HepG2 (cell line): ENCODE results near the gene ELMOD3. TPM values are rescaled to one million over a fixed set of nuclear protein-coding genes. Genes with fewer than 3 reads are reported as not detected.

Experiments used
- DRAP1 ChIP-seq: IDR thresholded peaks from 2 replicates; pipeline ENCODE4 v1.6.1; 2016; ENCODE audit warnings: missing genetic modification reagents, missing compliant biosample characterization
- FOXO4 ChIP-seq: sonication (generic); formaldehyde crosslinking; conservative IDR thresholded peaks from 2 replicates; pipeline ENCODE4 v1.8.1; 2023; ENCODE audit warnings: missing genetic modification reagents
- MBNL3 ChIP-seq: fragments of 250-450 bp; sonication (Bioruptor Pico); conservative IDR thresholded peaks from 2 replicates; pipeline ENCODE4 v1.8.0; 2022; ENCODE audit warnings: mild to moderate bottlenecking, inconsistent platforms
- NRL ChIP-seq: sonication (generic); formaldehyde crosslinking; IDR thresholded peaks from 2 replicates; pipeline ENCODE4 v1.5.0; 2020; ENCODE audit warnings: missing genetic modification reagents, mild to moderate bottlenecking, moderate library complexity, borderline replicate concordance
- RBM22 ChIP-seq: fragments of 200-400 bp; formaldehyde crosslinking; optimal IDR thresholded peaks from 2 replicates; pipeline ENCODE3; 2017; ENCODE audit warnings: mild to moderate bottlenecking, low read length, moderate library complexity
- RERE ChIP-seq: IDR thresholded peaks from 2 replicates; pipeline ENCODE4 v1.6.1; 2016; ENCODE audit warnings: low read depth, missing genetic modification reagents, missing compliant biosample characterization
- ZBTB42 ChIP-seq: sonication (generic); formaldehyde crosslinking; IDR thresholded peaks from 2 replicates; pipeline ENCODE4 v1.5.0; 2020; ENCODE audit warnings: mild to moderate bottlenecking, missing genetic modification reagents
- ZC3H4 ChIP-seq: sonication (generic); formaldehyde crosslinking; IDR thresholded peaks from 2 replicates; pipeline ENCODE4 v1.4.0; 2020; ENCODE audit warnings: missing genetic modification reagents, borderline replicate concordance
- ZNF205 ChIP-seq: IDR thresholded peaks from 2 replicates; pipeline ENCODE4 v1.6.1; 2018; ENCODE audit warnings: missing biosample characterization, missing genetic modification reagents
- ZNF691 ChIP-seq: sonication (generic); formaldehyde crosslinking; IDR thresholded peaks from 2 replicates; pipeline ENCODE4 v1.4.0; 2020; ENCODE audit warnings: missing genetic modification reagents, low read depth, mild to moderate bottlenecking, borderline replicate concordance
- ZNF7 ChIP-seq: IDR thresholded peaks from 2 replicates; pipeline ENCODE4 v1.6.1; 2016; ENCODE audit warnings: missing biosample characterization, missing genetic modification reagents
- polyA plus RNA-seq, 8 experiments: library from polyadenylated mRNA; depleted of rRNA in 3 of 8; stranded (reverse) in 7 of 8; unstranded in 1 of 8; fragments of >200 nt; fragmentation: Illumina TruSeq in 4 of 8; extraction: Trizol in 4 of 8; gene quantifications; 2 replicates each; pipeline versions ENCODE4 v1.2.1 to v1.2.3, GENCODE V29; 2011 to 2016; ENCODE audit warnings: low read depth in 4 of 8, missing spikeins in 1 of 8, mixed read lengths in 1 of 8; ENCODE audit not compliant: insufficient read depth in 1 of 8
- total RNA-seq, 5 experiments: library from RNA; depleted of rRNA; stranded (reverse); fragments of >200 nt; fragmentation: Illumina TruSeq; extraction: Trizol; gene quantifications; 2 replicates each; pipeline ENCODE4 v1.2.3, GENCODE V29; 2016; ENCODE audit warnings: low read depth in 1 of 5

Gene ELMOD3
- total and polyA plus RNA-seq, 2 of the 13 experiments (the other 11 are each of a cell fraction or from before 2014, with no cell fraction given): 13.3 to 19.5 TPM

- TF ChIP-seq RERE (CRISPR knock-in tag): no peak
- no peak for TF ChIP-seq ZNF7 (CRISPR knock-in tag)
- 0 out of 2 replicates have a peak, but pooled peaks have one; percentile 30 for TF ChIP-seq ZNF691 (CRISPR knock-in tag)
- peak; percentile 8 for TF ChIP-seq RBM22
- no peak for TF ChIP-seq ZBTB42 (CRISPR knock-in tag)
- no peak for TF ChIP-seq MBNL3 (CRISPR knock-in tag)
- TF ChIP-seq NRL (CRISPR knock-in tag): 0 out of 2 replicates have a peak, but pooled peaks have one; percentile 23
- no peak for TF ChIP-seq DRAP1 (CRISPR knock-in tag)
- TF ChIP-seq ZC3H4 (CRISPR knock-in tag): peak; percentile 58; the same call in 1 of the 2 replicates
- no peak for TF ChIP-seq FOXO4 (CRISPR knock-in tag)
- TF ChIP-seq ZNF205: 0 out of 2 replicates have a peak, but pooled peaks have one; percentile 46
Measured at GRCh38 chr2:85314884-85315242, 39.7 kb upstream of the ELMOD3 start (continued).
